Stimulated activated CD8-positive, alpha-beta memory T cell treated with anti-CD3 and anti-CD28 coated beads, Interleukin-7, amount 100 ng/mL, for 24 hours (primary cell): ENCODE data around the gene RALY.
A peak's percentile ranks its signal among the peaks of the same experiment; 100 is the strongest.
"Not testable (repeated sequence)": the region's sequence is repeated elsewhere in the genome, so short reads cannot be mapped to it uniquely, and the experiment has no call there.

Experiments
- DNase-seq: peaks from one replicate; pipeline ENCODE4 v3.0.0-alpha.2; 2020; ENCODE audit warnings: low read depth

Gene RALY

DNA sequence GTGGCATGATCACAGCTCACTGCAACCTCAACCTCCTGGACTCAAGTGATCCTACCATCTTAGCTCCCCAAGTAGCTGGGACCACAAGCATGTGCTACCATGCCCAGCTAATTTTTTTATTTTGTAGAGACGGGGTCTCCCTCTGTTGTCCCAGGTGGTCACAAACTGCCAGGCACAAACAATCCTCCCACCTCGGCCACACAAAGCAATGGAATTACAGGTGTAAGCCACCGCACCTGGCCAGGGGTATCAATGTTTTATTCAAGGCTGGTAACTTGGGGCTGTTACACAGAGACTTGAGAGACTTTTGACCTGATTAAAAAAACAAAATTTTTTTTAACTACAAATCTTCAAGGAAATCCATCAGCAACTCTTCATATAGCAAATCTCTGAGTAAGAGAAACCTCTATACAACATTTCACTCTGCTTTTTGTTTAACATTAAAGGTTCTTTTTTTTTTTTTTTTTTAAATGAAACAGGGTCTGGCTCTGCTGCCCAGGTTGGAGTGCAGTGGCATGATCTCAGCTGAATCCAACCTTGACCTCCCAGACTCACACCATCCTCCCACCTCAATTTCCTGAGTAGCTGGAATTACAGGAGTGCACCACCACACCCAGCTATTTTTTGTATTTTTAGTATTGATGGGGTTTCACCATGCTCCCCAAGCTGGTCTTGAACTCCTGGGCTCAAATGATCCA, 112.4 kb downstream of the RALY start:
- DNase-seq = no peak

DNA sequence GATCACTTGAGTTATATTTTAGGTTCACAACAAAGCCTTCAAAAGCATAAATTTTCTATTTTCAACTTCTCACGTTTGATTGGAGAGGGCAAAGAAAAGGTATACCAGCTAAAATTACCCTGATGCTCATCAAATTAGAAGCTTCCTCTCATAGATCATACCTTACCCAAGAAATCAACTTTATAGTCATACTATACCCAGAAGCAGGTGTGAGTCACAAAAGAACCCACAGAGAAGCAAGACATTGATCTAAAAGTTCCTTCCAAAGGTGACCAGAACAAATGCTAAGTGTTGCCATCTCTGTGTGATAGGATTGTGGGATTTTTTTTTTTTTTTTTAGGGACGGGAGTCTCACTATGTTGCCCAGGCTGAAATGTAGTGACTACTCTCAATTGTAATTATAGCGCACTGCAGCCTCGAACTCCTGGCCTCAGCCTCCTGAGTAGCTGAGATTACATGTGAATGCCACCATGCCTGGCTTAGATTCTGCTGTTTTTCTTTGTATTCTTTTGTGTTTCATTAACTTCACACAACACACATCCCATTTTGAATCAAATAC, 115.0 kb downstream of the RALY start:
- no peak for DNase-seq

DNA sequence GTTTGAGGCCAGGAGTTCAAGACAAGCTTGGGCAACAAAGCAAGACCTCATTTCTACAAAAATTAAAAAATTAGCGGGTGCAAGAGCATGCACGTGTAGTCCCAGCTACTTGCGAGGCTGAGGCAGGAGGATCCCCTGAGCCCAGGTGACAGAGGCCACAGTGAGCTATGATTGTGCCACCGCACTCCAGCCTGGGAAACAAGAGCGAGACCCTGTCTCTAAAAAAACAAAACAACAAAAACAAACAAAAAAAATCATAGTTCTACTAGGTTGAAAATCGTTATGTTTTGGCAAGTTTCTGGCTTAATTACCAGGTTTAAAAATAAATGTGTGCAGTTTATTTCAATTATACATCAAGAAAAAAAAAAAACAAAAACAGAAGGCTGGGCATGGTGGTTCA, 115.7 kb downstream of the RALY start:
- no peak for DNase-seq

DNA sequence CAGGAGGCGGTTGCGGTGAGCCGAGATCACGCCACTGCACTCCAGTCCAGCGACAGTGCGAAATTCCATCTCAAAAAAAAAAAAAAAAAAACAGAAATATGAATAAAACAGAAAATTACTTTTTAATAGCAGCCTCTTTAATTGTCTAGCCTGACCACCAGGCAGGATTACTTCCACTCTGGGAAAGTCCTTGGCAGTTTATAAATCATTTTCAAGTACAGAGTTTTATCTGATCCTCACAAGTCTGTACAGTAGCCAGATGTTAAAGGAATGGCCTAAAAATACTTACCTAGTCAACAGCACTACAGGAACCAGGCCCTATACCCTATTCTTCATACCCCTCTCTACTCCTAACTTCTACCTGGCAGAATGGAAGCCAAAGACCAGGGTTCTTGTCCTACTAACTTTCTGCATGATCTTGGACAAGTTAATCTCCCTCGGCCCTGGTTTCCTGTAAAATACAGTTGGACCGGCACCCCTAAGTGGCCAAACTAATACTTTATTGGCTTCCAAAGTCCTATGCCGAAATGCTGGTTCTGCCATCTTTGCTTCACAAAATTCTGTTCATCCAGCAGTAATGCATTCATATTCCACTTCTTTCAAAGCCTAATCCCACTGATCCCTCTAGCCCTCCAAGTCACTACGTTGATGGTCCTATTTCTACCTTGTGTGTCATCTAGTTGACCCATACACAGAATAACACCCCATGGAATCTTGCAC, 116.5 kb downstream of the RALY start:
- no peak for DNase-seq

DNA sequence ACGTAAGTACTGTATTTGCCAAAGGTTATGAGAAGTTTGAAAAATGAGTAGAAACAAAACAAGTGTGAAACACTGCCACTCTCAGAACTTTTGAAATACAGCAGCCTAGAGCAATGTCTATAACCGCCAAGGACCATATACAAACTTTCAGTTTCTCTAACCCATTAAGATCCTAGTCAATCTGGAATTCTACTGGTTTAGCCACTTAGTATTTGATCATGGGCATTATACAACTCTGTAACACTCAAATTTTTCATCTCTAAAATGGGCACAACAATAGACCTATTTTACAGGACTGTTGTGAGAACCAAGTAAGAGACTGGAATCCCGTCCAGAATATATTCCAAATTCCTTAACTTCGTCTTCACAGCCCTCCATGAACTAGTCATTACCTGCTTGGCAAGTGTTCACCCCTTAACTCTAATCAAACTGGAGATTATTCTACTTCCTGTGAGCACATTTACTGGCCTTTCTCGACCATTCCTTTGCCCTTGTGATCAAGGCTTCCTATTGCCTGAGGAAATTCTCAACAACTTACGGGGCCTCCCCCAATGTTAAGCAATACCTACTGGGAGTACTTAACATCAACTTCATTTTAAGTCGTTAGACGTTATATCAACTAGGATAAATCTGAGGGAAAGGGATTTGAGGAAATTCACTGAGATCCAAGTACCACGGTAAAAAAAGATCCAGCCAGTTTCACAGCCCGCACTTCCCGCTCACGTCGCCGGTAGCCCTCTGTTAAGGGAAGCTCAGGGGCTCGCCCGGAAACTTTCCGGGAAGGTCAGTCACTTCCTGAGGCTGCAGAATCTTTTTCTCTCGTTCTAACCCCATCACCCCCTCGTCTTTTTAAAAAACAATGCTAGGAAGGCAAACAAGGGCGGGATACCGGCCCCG, 117.3 kb downstream of the RALY start:
- DNase-seq = no peak

DNA sequence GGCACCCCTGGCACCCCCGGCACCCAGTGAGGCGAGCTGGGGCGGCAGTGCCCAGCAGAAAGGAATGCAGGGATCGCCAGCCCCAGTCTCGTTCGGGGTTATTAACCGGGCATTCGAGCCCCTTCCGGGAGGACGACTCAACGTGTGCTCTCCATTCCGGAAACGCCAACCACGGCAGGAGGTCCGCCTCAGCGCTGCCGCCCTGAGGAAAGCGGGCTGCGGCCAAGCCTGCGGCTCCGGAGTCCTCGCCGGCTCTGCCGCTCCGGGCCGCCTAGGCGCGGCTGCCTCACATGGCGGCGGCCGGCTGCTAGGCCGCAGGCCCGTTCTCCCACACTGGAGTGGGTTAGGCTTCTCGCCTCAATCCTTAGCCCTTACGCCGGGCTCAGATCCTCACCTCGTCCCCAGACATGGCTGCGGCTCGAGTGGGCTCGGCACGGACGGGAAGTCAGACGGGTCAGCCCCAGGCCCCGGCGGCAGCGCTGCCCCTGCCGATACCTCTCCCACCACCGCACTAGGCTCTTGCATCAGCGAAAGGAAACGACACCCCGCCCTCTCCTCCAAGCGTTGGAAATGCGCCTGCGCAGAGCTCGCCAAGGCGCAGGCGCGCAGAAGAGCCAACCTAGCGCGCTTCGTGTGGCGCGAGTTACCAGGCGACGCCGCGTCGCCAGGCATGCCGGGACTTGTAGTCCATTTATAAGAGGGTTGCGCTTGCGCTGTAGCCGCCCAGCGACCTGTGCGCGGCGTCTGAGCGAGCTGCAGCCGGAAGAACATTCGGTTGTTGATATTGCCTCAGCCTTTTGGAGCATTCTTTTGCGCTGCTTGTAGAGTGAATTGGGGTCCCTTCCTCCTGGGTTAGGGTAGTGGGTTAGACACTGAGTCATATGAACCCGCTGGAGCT, 118.2 kb downstream of the RALY start, which contains the start of gene EIF2S2:
TSS of gene EIF2S2 (minus strand) at position 542 of the 898 bp plus-strand sequence. CDS start at position 409, 133 bp downstream.
- DNase-seq = peak; percentile 85

DNA sequence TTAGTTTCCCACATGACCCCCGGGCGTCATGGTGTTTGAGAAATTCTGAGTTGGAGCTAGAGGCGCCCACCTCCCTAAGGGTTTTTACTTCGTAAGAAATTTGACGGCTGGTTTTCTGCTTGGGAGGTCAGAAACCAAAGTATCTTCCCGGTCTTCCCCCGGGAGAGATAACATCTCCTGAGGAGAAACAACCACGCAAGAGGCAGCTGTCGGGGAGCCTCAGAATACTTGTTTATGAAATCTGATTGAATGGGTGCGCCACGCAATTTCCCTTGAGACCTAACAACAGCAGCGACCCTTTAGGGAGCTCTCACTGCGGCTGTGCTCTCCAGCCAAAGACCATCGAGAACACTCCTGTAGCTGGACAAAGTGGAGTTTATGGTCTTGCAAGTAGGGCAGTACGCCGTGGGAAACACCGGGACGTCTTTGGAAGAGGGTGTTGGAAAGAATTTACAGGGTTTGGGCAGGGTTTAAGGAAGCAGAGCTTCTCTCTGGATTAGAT, 118.9 kb downstream of the RALY start:
- DNase-seq = peak; percentile 9

DNA sequence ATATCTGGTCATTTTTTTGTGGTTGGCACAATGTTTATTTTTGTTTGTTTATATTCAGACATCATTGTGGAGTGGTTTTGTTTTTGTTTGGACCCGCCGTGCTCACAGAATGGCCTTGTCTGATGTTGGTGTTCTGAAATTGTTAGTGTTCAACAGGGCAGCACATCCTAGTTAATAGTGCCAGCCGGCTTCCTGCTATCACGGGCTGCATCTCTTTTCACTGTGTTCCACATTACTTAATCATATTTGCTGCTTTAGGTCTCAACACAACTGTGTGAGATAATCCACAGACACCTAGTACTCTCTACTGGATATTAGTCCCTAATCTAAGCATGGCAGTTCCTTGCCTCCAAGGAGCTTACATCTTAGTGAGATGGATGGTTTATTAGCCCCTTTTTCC, 121.1 kb downstream of the RALY start:
- DNase-seq = no peak

DNA sequence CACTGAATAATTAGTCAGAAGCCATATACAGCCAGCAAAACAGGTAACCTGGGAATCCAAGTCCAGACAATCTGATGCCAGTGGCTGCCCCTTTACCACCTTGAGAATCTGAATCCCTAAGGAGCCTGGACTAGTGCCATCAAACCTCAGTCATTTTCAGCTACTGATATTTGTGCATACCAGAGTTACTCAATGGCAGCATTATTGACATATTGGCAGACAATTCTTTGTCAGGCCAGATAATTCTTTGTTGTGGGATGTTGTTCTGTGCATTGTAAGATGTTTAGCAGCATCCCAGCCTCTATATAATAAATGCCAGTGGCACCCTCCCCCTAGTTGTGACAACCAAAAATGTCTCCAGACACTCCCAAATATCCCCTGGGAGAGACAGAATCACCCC, 121.5 kb downstream of the RALY start:
- DNase-seq = no peak

DNA sequence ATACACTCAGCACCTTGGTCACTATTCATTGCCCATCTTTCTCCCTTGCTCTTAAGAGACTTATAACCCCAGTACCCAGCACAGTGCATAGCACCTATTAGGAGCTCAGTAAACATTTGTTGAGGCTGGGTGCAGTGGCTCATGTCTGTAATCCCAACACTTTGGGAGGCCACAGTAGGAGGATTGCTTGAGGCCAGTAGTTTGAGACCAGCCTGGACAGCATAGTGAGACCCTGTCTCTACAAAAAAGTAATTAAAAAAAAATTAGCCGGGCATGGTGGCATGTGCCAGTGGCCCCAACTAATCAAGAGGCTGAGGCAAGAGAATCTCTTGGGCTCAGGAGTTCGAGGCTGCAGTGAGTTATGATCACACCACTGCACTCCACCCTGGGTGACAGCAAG, 126.5 kb downstream of the RALY start:
- no peak for DNase-seq

DNA sequence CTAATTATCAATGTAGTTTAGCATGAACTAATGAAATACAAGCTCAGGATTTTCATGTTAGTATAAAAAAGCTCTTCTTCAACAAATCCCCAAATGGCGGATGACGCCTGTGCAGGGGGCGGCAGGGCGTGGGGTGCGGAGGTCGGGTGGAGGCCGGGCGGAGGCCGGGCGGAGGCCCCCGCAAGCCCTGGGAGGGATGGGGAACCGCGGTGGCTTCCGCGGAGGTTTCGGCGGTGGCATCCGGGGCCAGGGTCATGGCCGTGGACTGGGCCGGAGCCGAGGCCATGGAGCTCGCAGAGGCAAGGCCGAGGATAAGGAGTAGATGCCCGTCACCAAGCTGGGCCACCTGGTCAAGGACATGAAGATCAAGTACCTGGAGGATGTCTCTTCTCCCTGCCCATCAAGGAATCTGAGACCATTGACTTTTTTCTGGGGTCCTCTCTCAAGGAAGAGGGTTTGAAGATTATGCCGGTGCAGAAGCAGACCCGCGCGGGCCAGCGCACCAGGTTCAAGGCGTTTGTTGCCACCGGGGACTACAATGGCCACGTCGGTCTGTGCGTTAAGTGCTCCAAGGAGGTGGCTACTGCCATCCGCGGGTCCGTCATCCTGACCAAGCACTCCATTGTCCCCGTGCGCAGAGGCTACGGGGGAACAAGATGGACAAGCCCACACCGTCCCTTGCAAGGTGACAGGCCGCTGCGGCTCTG, 128.7 kb downstream of the RALY start:
- DNase-seq = no peak

DNA sequence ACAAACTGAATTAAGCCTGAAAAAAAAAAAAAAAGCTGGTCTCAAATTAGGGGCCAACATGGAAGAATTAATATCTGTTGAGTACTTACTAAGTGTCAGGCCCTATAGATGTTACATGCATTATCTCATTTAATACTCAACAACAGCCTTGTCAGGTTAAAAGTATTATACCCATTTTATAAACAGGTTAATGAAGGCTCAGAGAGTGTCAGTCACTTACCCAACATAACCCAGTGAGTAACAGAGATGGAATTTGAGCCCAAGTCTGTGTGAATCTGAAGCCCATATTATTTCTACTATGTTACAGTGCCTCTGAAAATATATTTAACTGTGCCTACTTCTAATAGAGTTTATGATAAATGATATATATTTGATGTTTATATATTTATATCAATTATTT, 129.6 kb downstream of the RALY start:
- DNase-seq = no peak

DNA sequence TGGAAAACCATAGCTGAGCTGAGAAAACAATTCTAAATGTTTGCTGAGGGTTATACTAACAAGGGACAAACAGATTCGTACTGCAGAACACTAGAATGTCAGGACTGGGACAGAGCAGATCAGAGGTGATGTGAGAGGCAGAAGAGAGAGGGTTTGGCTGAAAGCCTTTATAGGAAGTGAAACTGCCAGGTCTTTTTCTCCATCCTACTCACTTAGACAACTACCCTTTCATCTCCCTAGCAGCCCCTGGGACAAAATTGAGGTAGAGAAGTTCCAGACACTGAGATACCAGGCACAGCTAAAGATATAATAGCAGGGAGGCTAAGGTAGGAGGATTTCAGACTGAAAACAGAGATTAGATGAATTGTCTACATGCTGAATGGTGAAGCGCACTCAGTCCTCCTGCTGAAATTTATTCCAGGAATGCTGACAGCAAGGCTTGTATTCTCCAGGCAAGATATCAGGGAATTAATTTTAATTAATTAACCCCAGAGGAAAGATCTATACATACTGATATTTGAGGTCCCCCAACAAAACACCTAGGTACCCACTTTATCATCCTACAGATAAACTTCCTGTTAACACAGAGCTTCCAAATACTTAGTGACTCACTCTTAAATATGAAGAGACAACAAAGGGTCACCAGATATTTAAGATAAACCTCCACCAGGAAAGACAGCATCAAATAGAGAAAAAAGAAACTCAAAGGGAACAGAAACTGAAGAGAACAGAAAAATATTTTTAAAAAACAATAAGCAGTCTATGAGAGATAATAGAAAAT, 130.9 kb downstream of the RALY start:
- no peak for DNase-seq

DNA sequence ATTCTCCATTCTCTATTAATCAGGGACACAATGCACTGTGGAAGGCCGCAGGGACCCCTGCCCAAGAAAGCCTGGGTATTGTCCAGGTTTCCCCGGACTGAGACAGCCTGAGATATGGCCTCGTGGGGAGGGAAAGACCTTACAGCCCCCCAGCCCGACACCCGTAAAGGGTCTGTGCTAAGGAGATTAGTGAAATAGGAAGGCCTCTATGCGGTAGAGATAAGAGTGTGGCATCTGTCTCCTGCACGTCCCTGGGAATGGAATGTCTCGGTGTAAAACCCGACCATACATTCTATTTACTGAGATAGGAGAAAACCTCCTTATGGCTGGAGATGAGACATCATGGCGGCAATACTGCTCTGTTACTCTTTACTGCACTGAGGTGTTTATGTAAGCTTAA, 134.1 kb downstream of the RALY start:
- DNase-seq = no peak

DNA sequence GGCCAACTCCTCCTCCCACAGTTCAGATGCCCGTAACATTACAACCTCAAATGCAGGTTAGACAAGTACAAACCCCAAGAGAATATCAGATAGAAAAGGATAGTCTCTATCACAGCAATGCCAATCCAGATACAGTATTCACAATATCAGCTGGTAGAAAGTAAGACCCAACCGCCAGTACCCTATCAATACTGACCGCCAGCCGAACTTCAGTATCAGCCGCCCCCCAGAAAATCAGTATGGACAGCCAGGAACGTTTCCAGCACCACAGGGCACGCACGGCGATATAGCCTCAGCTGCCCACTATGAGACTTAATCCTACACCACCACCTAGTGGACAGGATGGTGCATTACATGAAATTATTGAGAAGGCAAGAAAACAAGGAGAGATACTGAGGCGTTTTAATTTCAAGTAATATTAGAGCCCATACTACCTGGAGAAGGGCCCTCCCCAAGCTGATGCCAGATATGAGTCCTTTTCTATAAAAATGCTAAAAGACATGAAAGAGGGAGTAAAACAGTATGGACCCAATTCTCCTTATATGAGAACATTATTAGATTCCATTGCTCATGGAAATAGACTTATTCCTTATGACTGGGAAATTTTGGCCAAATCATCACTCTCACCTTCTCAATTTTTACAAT, 135.9 kb downstream of the RALY start:
- DNase-seq = no peak

DNA sequence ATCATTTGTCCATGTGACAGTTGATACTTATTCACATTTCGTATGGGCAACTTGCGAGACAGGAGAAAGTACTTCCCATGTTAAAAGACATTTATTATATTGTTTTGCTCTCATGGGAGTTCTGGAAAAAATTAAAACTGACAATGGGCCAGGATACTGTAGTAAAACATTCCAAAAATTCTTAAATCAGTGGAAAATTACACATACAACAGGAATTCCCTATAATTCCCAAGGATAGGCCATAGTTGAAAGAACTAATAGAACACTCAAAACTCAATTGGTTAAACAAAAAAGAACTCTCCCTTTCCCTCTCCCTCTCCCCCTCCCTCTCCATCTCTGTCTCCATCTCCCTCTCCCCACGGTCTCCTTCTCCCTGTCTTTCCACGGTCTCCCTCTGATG, 137.8 kb downstream of the RALY start:
- DNase-seq = no peak

DNA sequence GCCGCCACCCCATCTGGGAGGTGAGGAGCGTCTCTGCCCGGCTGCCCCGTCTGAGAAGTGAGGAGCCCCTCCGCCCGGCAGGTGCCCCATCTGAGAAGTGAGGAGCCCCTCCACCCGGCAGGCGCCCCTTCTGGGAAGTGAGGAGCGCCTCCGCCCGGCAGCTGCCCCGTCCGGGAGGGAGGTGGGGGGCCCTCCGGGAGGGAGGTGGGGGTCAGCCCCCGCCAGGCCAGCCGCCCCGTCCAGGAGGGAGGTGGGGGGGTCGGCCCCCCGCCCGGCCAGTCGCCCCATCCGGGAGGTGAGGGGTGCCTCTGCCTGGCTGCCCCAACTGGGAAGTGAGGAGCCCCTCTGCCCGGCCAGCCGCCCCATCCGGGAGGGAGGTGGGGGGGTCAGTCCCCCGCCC, 138.8 kb downstream of the RALY start:
- DNase-seq = not testable (repeated sequence)

DNA sequence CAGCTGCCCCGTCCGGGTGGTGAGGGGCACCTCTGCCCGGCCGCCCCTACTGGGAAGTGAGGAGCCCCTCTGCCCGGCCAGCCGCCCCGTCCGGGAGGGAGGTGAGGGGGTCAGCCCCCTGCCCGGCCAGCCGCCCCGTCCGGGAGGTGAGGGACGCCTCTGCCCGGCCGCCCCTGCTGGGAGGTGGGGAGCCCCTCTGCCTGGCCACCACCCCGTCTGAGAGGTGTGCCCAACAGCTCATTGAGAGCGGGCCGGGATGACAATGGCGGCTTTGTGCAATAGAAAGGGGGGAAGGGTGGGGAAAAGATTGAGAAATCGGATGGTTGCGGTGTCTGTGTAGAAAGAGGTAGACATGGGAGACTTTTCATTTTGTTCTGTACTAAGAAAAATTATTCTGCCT, 139.2 kb downstream of the RALY start:
- not testable (repeated sequence) for DNase-seq

DNA sequence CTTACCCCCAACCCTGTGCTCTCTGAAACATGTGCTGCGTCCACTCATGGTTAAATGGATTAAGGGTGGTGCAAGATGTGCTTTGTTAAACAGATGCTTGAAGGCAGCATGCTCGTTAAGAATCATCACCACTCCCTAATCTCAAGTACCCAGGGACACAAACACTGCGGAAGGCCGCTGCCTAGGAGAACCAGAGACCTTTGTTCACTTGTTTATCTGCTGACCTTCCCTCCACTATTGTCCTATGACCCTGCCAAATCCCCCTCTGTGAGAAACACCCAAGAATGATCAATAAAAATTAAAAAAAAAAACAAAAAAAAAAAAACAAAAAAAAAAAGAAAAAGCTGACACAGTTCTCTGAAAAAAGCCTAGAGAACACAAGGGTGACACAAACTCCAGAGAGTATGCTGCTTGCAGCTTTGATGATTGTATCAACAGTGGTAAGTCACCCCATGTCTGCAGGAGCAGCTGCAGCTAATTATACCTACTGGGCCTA, 139.7 kb downstream of the RALY start:
- DNase-seq = not testable (repeated sequence)
